Measurements from ENCODE around the gene CBX4. TPM values are rescaled to one million over a fixed set of nuclear protein-coding genes. Genes with fewer than 3 reads are reported as not detected.

CBX4 gene
- total RNA-seq, 1 experiment from 2014 or later: 6.2 TPM

DNA sequence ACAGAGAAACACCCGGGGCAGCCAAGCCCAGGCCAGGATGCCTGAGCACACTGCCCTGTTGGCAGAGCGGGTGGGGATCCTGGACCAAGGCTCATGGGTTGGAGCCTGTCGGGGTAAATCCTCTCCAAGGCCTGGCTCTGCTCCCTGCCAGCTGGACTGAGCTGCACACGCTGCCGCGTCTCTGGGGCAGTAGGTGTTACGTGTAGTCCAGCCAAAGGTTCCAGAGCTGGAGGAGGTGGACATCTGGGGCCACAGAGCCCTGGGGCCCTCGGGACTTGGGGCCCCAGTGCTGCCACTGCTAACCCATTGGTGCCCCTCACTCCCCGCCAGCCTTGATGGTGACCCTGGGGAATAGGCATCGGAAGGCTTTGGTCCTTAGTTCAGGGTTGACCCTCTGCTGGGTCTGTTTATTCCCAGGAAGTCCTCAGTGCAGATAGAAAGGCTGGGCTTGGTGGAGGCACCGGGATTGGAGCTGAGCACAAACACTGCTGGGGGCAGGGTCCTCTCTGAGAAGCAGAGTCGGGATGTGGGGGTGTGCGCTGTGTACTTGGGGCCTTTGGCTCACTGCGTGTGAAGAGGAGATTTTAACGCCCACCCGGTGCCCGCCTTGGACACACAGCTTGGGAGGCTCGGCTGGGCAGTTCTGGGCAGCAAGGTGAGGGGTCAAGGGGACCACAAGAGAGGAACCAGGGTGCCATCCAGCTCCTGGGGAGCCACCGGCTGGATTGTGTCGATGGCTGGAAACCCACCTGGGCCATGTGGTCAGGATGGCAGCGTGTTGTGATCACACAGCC, 16.3 kb upstream of the CBX4 start:
- H2AK5ac ChIP-seq (ENCODE audit: insufficient read length, low read length): no peak overlapping the region
- no peaks in the 10 kb centered on the region for H3K23me2 ChIP-seq (ENCODE audit: insufficient read length, low read depth, low read length, poor library complexity, severe bottlenecking)
- H4K91ac ChIP-seq (ENCODE audit: insufficient read length, low read depth, low read length): no peak overlapping the region
- no peaks in the 10 kb centered on the region for H4K20me1 ChIP-seq (ENCODE audit: control insufficient read depth, insufficient read depth, insufficient read length)
- H3K79me2 ChIP-seq (ENCODE audit: insufficient read depth, low read length): no peaks in the 10 kb centered on the region
- peaks cover 44% of the 10 kb centered on the region for H3K27me3 Mint-ChIP-seq (ENCODE audit: low read depth)
- no peak overlapping the region for H4K8ac ChIP-seq (replicated peaks; ENCODE audit: insufficient read length, low read depth, low read length)
- no peak overlapping the region for H3K4me2 ChIP-seq (ENCODE audit: insufficient read depth, insufficient read length, low read length)
- H3K27me3 ChIP-seq (ENCODE audit: insufficient read depth, low read length): no peaks in the 10 kb centered on the region; the same call in 1 of the 2 replicates
- H3K27ac Mint-ChIP-seq: peak overlapping the region in 1 of 3 experiments; percentile 94; a peak in 1 of 7 replicates
- no peaks in the 10 kb centered on the region for H3K4me1 ChIP-seq (ENCODE audit: insufficient read depth, low read length)
- H2BK12ac ChIP-seq (ENCODE audit: insufficient read length, low read depth, low read length): no peak overlapping the region
- no peak overlapping the region for H3K18ac ChIP-seq (ENCODE audit: insufficient read length, low read depth, low read length)
- H4K5ac ChIP-seq (ENCODE audit: insufficient read length, low read depth, low read length): no peak overlapping the region
- no peak overlapping the region for H2BK5ac ChIP-seq (ENCODE audit: insufficient read length, low read length)
- peaks cover 2 to 6% of the 10 kb centered on the region in 2 experiments for H3K4me1 Mint-ChIP-seq
- H3K36me3 Mint-ChIP-seq (ENCODE audit: insufficient read depth in 1 of 3, low read depth in 3 of 3): no peaks in the 10 kb centered on the region
- no peaks in the 10 kb centered on the region for H3K9me3 Mint-ChIP-seq
- H3K56ac ChIP-seq (ENCODE audit: insufficient read length, low read depth, low read length): no peak overlapping the region
- H3K79me1 ChIP-seq (ENCODE audit: insufficient read depth, low read depth, low read length, poor library complexity, severe bottlenecking): no peaks in the 10 kb centered on the region
- WGBS (ENCODE audit: extremely low coverage, insufficient read length, low lambda C conversion rate): no CpG with 5 or more reads among the region's 21 CpGs
- no peak overlapping the region for H3K4me3 Mint-ChIP-seq
- no peak overlapping the region for H3K9ac ChIP-seq (ENCODE audit: extremely low read depth, insufficient read length, low read length)
- H3K14ac ChIP-seq (ENCODE audit: insufficient read depth, low read length): no peak overlapping the region
- no peak overlapping the region for H2BK15ac ChIP-seq (ENCODE audit: low read depth, low read length)
- H3K4ac ChIP-seq (ENCODE audit: low read depth, low read length): no peak overlapping the region
- no peak overlapping the region for H2AFZ ChIP-seq (ENCODE audit: low read length)
- DNase-seq: no peak
- H3K23ac ChIP-seq (ENCODE audit: insufficient read length, low read depth, low read length): no peak overlapping the region
- TF ChIP-seq, protein P1, sequence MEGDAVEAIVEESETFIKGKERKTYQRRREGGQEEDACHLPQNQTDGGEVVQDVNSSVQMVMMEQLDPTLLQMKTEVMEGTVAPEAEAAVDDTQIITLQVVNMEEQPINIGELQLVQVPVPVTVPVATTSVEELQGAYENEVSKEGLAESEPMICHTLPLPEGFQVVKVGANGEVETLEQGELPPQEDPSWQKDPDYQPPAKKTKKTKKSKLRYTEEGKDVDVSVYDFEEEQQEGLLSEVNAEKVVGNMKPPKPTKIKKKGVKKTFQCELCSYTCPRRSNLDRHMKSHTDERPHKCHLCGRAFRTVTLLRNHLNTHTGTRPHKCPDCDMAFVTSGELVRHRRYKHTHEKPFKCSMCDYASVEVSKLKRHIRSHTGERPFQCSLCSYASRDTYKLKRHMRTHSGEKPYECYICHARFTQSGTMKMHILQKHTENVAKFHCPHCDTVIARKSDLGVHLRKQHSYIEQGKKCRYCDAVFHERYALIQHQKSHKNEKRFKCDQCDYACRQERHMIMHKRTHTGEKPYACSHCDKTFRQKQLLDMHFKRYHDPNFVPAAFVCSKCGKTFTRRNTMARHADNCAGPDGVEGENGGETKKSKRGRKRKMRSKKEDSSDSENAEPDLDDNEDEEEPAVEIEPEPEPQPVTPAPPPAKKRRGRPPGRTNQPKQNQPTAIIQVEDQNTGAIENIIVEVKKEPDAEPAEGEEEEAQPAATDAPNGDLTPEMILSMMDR (conservative IDR thresholded peaks at IDR 0.05): no peak
- no peak overlapping the region for H3K27ac ChIP-seq (ENCODE audit: insufficient read length, low read depth, low read length)
- H2BK120ac ChIP-seq (ENCODE audit: low read depth, low read length, poor library complexity, severe bottlenecking): no peak overlapping the region
- H3T11ph ChIP-seq (ENCODE audit: low read length): no peak overlapping the region
- no peaks in the 10 kb centered on the region for H3K9me3 ChIP-seq (ENCODE audit: control insufficient read depth, low read depth, low read length)
- no peak overlapping the region for H2BK20ac ChIP-seq (ENCODE audit: low read depth, low read length, poor library complexity, severe bottlenecking)

Measured in H9 (cell line).